H1 (cell line): ENCODE measurements around the gene CDR2L. TPM values are rescaled to one million over a fixed set of nuclear protein-coding genes. Genes with fewer than 3 reads are reported as not detected.

Experiments
- EP300 ChIP-seq, 2 experiments: IDR thresholded peaks; 1 replicate in 1 of 2; 2 replicates in 1 of 2; pipeline ENCODE4 v1.6.1; 2011 to 2012; ENCODE audit warnings: low read depth in 2 of 2, low read length in 2 of 2, mild to moderate bottlenecking in 2 of 2, borderline replicate concordance in 1 of 2, inconsistent platforms in 1 of 2, moderate library complexity in 1 of 2
- HDAC2 ChIP-seq, 2 experiments: fragments of 300-600 bp in 1 of 2; sonication (generic) in 1 of 2; IDR thresholded peaks; 2 replicates each; pipeline ENCODE4 v1.6.1; 2011 to 2012; ENCODE audit warnings: low read depth in 2 of 2, low read length in 2 of 2, mild to moderate bottlenecking in 2 of 2, moderate library complexity in 2 of 2, borderline replicate concordance in 1 of 2, inconsistent platforms in 1 of 2
- JUND ChIP-seq: IDR thresholded peaks from 2 replicates; pipeline ENCODE4 v1.6.1; 2011; ENCODE audit warnings: mild to moderate bottlenecking, improper control_type of control experiment, low read length
- POLR2A ChIP-seq, 2 experiments: IDR thresholded peaks; 1 replicate in 1 of 2; 2 replicates in 1 of 2; pipeline ENCODE4 v1.6.1; 2011; ENCODE audit warnings: low read depth in 2 of 2, low read length in 2 of 2, mild to moderate bottlenecking in 2 of 2; ENCODE audit errors: control extremely low read depth in 1 of 2
- RBBP5 ChIP-seq: IDR thresholded peaks from 2 replicates; pipeline ENCODE4 v1.7.1; 2012; ENCODE audit warnings: low read depth, mild to moderate bottlenecking, inconsistent platforms, low read length, moderate library complexity, borderline replicate concordance
- SAP30 ChIP-seq: fragments of 300-600 bp; sonication (generic); IDR thresholded peaks from 2 replicates; pipeline ENCODE4 v1.7.1; 2012; ENCODE audit warnings: low read length, moderate library complexity, mild to moderate bottlenecking, inconsistent platforms; ENCODE audit not compliant: insufficient read depth, insufficient replicate concordance
- SP1 ChIP-seq: IDR thresholded peaks from 2 replicates; pipeline ENCODE4 v1.6.1; 2011; ENCODE audit warnings: low read depth, low read length
- SRF ChIP-seq: IDR thresholded peaks from 2 replicates; pipeline ENCODE4 v1.6.1; 2011; ENCODE audit warnings: mild to moderate bottlenecking, low read depth, low read length, moderate library complexity
- TAF1 ChIP-seq: IDR thresholded peaks from 2 replicates; pipeline ENCODE4 v1.6.1; 2011; ENCODE audit warnings: mild to moderate bottlenecking, low read depth, low read length
- TCF12 ChIP-seq: IDR thresholded peaks from 2 replicates; pipeline ENCODE4 v1.6.1; 2011; ENCODE audit warnings: low read depth, mild to moderate bottlenecking, low read length
- YY1 ChIP-seq: IDR thresholded peaks from 2 replicates; pipeline ENCODE4 v1.6.1; 2011; ENCODE audit warnings: low read depth, mild to moderate bottlenecking, low read length
- polyA plus RNA-seq, 7 experiments: library from polyadenylated mRNA; depleted of rRNA in 3 of 7; stranded (reverse) in 5 of 7; unstranded in 2 of 7; fragments of >200 nt in 5 of 7; fragments of 200-250 nt in 2 of 7; gene quantifications; 1 replicate in 5 of 7; 2 replicates in 1 of 7; 4 replicates in 1 of 7; pipeline versions ENCODE4 v1.2.1 to v1.2.3, GENCODE V29; 2011 to 2013; ENCODE audit warnings: missing spikeins in 2 of 7, mixed read lengths in 2 of 7
- total RNA-seq: library from RNA; stranded (reverse); fragmentation: NEBNext Ultra II Directional; extraction: Animal tissue kit (Norgen Biotek cat#: 25700); gene quantifications from 2 replicates; pipeline ENCODE4 v1.2.1, GENCODE V29; 2021
- TF ChIP-seq, protein P1 (sequence below), 3 experiments: IDR thresholded peaks; 1 replicate in 2 of 3; 2 replicates in 1 of 3; pipeline versions ENCODE4 v1.5.1 to v1.6.1; 2011; ENCODE audit warnings: low read length in 3 of 3, mild to moderate bottlenecking in 3 of 3, inconsistent platforms in 2 of 3, low read depth in 1 of 3, moderate library complexity in 1 of 3; ENCODE audit not compliant: insufficient read depth in 1 of 3; ENCODE audit errors: control extremely low read depth in 1 of 3

Gene CDR2L
- total and polyA plus RNA-seq, 2 of the 8 experiments (the other 6 are each of a cell fraction or from before 2014, with no cell fraction given) = 20.4 to 38.1 TPM

DNA sequence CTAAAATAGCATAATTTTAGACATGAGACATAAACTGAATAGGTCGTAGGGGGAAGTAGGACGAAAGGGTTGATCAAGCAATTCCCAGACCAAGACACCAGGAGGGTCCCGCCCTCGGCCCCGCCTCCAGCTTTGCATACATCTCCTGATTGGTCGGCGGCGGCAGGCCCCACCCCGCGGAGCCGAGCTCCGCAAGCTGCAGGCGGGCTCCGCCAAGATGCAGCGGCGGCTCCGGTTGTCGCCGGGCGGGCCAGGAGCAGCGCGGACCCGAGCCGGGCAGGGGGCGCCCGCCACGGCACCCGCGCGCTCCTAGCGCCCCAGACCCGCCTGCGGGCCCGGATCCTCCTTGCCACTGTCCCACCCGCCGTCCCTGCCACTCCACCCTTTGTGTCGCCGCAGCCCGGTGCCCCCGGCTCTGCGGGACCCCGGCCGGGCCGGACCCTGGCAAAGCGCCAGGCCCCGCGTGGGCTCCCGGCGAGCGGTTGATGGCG, at the start of gene CDR2L (continued):
- TF ChIP-seq EP300 (IDR thresholded peaks at IDR 0.05; ENCODE audit: borderline replicate concordance in 1 of 2, low read depth in 2 of 2, low read length in 2 of 2) (peak in 1 of 2 experiments; percentile 55; a peak in 1 of 3 replicates), SRF (no peak), SP1 (peak; percentile 75; the same call in 1 of the 2 replicates), JUND (no peak), RBBP5 (peak; percentile 33; the same call in 1 of the 2 replicates), POLR2A (IDR thresholded peaks at IDR 0.05; ENCODE audit: control extremely low read depth in 1 of 2, low read depth in 2 of 2, low read length in 2 of 2) (peak; percentile 69 to 87), YY1 (no peak), TAF1 (peak; percentile 86), SAP30 (no peak), TCF12 (no peak), HDAC2 (IDR thresholded peaks at IDR 0.05; ENCODE audit: borderline replicate concordance in 1 of 2, low read depth in 2 of 2, low read length in 2 of 2) (no peak)
- TF ChIP-seq, protein P1, sequence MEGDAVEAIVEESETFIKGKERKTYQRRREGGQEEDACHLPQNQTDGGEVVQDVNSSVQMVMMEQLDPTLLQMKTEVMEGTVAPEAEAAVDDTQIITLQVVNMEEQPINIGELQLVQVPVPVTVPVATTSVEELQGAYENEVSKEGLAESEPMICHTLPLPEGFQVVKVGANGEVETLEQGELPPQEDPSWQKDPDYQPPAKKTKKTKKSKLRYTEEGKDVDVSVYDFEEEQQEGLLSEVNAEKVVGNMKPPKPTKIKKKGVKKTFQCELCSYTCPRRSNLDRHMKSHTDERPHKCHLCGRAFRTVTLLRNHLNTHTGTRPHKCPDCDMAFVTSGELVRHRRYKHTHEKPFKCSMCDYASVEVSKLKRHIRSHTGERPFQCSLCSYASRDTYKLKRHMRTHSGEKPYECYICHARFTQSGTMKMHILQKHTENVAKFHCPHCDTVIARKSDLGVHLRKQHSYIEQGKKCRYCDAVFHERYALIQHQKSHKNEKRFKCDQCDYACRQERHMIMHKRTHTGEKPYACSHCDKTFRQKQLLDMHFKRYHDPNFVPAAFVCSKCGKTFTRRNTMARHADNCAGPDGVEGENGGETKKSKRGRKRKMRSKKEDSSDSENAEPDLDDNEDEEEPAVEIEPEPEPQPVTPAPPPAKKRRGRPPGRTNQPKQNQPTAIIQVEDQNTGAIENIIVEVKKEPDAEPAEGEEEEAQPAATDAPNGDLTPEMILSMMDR (IDR thresholded peaks at IDR 0.05; ENCODE audit: control extremely low read depth in 1 of 3, insufficient read depth in 1 of 3, low read depth in 1 of 3, low read length in 3 of 3) = no peak
